Ishikawa (cell line): ENCODE results near the gene SENP7.

Experiments
- CEBPB ChIP-seq: IDR thresholded peaks from 2 replicates; pipeline ENCODE4 v1.6.1; 2012
- CREB1 ChIP-seq: IDR thresholded peaks from 2 replicates; pipeline ENCODE4 v1.6.1; 2012; ENCODE audit warnings: low read depth
- EGR1 ChIP-seq: IDR thresholded peaks from 2 replicates; pipeline ENCODE4 v1.6.1; 2012
- EP300 ChIP-seq: IDR thresholded peaks from 2 replicates; pipeline ENCODE4 v1.6.1; 2012; ENCODE audit warnings: borderline replicate concordance
- FOXM1 ChIP-seq: IDR thresholded peaks from 2 replicates; pipeline ENCODE4 v1.6.1; 2012; ENCODE audit warnings: low read depth, borderline replicate concordance
- MAX ChIP-seq: IDR thresholded peaks from 2 replicates; pipeline ENCODE4 v1.6.1; 2012
- NFIC ChIP-seq: IDR thresholded peaks from 2 replicates; pipeline ENCODE4 v1.6.1; 2012
- RAD21 ChIP-seq: IDR thresholded peaks from 2 replicates; pipeline ENCODE4 v1.6.1; 2012; ENCODE audit warnings: low read depth
- REST ChIP-seq: IDR thresholded peaks from 2 replicates; pipeline ENCODE4 v1.6.1; 2012; ENCODE audit warnings: low read depth, mild to moderate bottlenecking
- TAF1 ChIP-seq: IDR thresholded peaks from 2 replicates; pipeline ENCODE4 v1.6.1; 2012; ENCODE audit warnings: low read depth, mild to moderate bottlenecking
- TCF12 ChIP-seq: IDR thresholded peaks from 2 replicates; pipeline ENCODE4 v1.6.1; 2012; ENCODE audit warnings: low read depth
- TEAD4 ChIP-seq: IDR thresholded peaks from 2 replicates; pipeline ENCODE4 v1.6.1; 2012
- YY1 ChIP-seq: IDR thresholded peaks from 2 replicates; pipeline ENCODE4 v1.6.1; 2012; ENCODE audit warnings: low read depth
- ZBTB7A ChIP-seq: IDR thresholded peaks from 2 replicates; pipeline ENCODE4 v1.6.1; 2012; ENCODE audit warnings: low read depth
- TF ChIP-seq, protein P1 (sequence below): IDR thresholded peaks from 2 replicates; pipeline ENCODE4 v1.6.1; 2012

The SENP7 gene

DNA sequence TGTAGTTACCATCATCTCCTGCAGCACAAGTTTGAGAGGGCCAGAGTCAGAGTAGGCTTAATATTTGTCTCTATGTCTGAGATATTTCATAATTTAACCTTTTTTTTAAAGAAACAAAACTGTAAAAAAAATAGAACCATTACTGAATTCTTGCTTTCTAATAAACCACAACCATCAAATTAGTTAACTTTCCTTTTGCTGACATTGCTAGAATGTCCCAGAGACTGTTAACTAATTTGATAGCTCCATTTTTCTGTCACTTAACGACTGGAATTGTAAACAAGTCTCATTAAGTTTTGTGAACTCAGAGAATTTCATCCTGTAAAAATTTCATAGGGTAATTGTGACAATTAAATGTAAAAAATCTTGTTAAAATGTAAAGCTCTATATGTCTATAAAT is 228.3 kb downstream of the SENP7 start:
- TF ChIP-seq ZBTB7A (no peak), RAD21 (no peak), CREB1 (no peak), CEBPB (no peak), NFIC (no peak), YY1 (no peak), TEAD4 (no peak), EGR1 (no peak), MAX (no peak), TCF12 (no peak), TAF1 (no peak), EP300 (no peak), REST (no peak)

- TF ChIP-seq RAD21 (no peak), TAF1 (no peak), EGR1 (no peak), FOXM1 (no peak), CREB1 (no peak), TEAD4 (no peak), NFIC (no peak), YY1 (no peak), MAX (no peak)
- TF ChIP-seq, protein P1, sequence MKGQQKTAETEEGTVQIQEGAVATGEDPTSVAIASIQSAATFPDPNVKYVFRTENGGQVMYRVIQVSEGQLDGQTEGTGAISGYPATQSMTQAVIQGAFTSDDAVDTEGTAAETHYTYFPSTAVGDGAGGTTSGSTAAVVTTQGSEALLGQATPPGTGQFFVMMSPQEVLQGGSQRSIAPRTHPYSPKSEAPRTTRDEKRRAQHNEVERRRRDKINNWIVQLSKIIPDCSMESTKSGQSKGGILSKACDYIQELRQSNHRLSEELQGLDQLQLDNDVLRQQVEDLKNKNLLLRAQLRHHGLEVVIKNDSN = no peak
Measured at GRCh38 chr3:101281521-101282030, 231.4 kb downstream of the SENP7 start.

DNA sequence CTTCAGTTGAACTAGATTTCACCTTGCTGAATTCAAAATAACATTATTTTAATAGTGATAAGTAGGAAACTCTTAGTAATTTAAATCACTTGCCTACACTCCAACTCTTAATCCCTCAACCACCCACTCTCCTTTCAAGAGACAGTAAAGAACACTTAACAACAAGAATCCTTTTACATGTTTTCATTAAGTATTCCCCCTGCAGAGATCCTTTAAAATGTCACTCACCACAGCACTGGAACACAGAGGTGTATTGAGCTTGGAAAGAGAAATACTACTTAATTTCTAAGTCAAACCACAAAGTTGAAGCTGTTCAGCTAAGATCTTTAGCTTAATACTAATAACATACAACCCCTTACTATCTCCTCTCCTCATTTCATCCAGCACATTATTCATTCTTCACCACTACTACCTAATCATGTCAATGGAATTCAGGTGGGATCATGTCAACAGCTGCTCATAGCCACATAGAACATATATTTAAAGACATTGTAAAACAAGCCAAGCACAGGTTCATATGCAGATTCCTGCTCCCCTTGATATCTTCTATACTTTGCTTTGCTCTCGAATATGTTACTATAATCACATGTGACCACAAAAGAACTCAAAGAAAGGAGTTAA is 233.1 kb downstream of the SENP7 start:
- TF ChIP-seq MAX = no peak

DNA sequence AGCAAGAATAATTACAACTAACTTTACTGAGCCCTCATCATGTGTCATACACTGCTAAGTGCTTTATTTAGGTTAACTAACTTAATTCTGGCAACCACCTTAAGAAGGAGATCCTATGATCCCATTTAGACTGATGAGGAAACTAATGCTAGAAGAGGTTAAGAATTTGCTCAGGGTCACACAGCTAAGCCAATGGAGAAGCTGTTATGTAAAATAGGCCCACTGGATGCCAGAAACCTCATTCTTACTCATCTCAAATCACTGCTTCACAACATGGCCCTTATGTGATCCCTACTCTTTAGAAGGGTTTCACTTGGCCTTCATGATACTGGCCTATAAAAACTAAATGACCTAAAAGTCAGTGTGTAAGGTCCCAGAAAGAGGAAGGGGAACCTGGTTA is 233.8 kb downstream of the SENP7 start:
- TF ChIP-seq, protein P1 = no peak
- TF ChIP-seq NFIC (no peak), ZBTB7A (no peak), REST (no peak), RAD21 (no peak), TEAD4 (no peak), TCF12 (no peak), YY1 (no peak)

DNA sequence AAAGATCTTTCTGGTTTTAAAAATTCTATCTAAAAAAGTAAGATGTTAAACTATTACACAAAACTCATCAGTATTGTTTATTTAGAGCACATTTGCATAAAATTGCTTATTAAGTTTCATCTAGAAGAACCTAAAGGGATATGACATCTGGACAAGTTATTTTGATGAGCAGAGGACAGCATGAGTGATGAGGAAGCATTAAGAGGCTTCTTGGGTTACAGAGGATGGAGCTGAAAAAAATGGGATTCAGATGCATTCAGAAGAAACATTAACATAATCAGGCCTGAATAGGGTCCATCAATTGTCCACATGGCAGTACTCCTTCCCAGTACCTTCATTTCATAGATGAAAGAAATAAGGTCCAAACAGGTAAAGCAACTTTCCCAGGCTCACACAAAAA is 234.3 kb downstream of the SENP7 start:
- TF ChIP-seq TAF1 = no peak
- TF ChIP-seq CREB1 = no peak
- TF ChIP-seq, protein P1 = no peak
- no peak for TF ChIP-seq ZBTB7A
- no peak for TF ChIP-seq CEBPB
- TF ChIP-seq FOXM1 = no peak
- TF ChIP-seq EGR1 = no peak
- no peak for TF ChIP-seq TEAD4
- TF ChIP-seq RAD21 = no peak
- TF ChIP-seq NFIC = no peak
- TF ChIP-seq EP300 = no peak
- TF ChIP-seq REST = no peak
- no peak for TF ChIP-seq YY1
- TF ChIP-seq TCF12 = no peak
- no peak for TF ChIP-seq MAX
